NCI-H2196 treated with DMSO at 0.1 percent for 48 hours (cell line): ENCODE results near the gene TSPEAR.
A peak's percentile ranks its signal among the peaks of the same experiment; 100 is the strongest.

Experiments used
- DNase-seq: peaks from one replicate; lab custom pipeline; 2025; ENCODE audit not compliant: unreplicated experiment; lab: John Stamatoyannopoulos, UW

TSPEAR gene

DNA sequence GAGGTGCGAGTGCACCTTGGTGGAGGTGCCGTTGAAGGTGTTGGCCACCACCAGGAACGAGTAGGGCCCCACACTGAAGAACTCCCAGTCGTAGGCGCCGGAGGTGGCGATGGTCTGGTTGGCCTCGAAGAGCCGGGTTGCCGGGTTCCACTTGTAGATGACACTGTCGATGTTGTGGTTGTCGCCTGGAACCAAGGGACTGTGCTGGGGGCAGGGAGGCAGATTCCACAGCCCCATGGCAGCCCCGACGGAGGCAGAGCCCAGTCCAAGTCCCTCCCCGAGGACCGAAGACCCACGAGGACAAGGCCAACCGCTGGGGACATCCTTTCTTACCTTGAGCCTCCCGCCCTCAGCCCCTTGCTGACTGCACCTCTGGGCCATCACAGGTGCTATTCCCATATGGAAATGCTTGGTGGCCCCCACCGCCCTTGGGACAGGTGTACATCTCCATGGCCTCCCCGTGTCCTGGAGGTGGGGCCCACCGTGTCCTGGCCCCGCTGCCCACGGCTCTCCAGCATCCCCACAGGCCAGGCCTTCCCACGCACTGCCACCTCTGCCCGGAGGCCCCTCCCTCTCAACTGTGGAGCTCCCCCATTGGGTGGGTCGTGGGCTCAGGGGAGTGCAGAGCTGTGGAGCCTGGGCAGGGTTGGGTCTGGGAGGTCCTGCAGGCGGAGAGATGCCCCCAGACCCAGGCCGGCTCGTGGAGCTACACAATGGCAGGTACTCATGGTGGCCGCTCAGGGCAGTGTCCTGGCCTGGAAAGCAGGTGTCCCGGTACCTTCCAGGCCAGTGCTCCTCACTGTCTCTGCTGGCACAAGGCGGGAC is 189.2 kb downstream of the TSPEAR start:
- DNase-seq = no peak

GRCh38 chr21:44521301-44521927 is 190.0 kb downstream of the TSPEAR start:
- no peak for DNase-seq

DNA sequence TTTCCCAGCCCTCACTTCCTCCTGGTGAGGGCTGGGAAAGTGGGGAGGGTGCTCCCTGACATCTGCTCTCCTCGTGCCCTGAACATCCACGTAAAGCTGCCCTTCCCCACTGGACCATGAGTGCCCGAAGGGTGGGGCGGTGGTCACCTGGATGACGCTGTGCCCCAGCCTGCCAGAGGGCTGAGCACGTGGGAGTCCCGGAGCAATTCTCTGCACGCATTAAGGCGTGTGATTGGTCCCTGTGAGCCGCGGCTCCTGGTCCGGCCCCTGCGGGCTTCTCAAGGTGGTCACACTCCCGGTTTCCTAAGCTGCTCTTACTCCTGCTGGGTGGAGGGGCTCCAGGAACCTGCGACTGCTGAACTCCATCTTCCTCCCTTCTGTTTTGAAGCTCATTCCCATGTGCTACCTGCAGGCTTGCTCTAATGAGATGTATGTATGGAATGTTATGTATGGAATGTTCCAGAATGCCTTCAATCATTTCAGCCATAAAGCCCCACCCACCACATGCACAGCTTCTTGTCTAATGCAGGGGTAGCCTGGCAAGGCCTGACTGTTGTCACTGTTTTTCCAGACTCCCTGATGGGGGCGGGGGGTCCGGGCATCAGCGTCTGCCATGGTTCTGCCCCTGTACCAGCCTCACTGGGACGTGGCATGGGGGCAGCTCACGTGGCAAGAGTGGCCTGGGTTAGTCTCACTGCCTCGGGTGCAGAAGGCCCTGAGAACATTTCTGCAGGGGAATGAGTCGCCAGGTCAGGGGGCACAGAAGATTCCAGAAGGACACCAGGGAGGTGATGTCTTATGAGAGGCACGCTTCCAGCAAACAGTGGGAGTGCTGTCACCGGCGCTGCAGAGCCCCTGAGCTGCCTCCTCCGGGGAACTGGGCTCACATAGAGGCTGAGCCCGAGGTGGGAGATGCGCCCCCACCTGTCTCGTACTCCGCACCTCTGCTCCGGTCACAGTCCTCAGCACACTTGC is 190.8 kb downstream of the TSPEAR start:
- no peak for DNase-seq

DNA sequence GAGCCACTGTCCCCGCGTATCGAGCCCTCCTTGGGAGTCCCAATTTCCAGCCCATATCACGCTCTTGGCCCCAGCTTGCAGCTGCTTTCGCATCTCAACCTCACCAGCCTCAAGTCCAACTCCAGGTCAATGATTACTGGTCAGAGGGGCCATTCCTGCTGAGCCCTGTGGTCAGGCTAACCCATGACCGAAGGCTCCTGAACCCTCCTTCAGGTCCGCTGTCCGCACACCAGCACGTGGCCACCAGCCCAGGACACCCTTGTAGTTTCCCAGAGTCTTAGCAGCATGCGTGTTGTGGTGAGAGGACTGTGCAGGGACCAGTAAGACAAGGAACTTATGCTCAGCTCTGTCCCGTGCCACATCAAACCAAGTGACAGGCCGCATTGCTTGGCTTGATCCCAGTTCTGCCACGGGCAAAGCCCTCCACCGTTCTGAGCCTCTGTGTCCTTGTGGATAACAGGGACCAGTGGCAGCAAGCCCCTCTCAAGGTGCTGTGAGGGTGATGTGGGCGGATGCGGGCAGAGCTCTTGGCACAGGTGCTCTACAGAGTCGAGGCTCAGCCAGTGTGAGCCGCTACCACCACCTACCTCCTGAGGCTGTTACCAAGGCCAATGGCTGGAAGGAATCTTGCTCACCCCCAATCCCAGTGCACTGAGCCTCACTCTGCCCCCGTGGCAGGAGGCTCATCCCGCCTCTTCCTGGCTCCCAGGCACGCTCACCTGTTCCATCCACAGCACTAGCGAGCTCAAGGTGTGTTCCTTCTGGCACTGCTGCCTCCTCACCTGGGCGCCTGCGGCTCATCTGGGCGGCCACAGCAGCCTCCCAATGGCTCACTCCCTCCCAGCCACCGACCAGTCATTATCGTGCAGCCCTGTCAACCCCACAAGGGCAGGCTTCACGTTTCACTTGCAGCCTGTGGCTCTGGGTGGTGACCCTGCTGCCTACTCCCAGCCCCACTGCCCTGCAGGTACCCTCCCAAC is 191.7 kb downstream of the TSPEAR start:
- DNase-seq = no peak

DNA sequence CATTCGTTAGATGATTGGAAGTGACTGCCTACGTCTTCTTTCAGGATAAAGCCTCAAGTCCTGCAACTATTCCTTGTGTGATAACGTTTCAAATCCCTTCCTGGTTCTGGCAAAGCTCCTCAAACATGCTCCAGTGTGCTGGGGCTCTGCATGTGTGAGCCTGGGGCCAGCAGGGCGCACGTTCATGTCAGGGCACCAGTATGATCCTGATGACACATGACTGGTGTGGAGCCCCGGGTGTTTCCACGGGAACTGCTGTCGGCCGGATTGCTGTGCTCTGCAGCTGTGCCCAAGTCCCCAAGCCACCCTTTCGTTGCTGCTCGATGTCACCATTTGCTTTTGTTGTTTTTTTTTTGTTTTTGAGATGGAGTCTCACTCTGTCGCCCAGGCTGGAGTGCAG is 192.7 kb downstream of the TSPEAR start:
- no peak for DNase-seq

DNA sequence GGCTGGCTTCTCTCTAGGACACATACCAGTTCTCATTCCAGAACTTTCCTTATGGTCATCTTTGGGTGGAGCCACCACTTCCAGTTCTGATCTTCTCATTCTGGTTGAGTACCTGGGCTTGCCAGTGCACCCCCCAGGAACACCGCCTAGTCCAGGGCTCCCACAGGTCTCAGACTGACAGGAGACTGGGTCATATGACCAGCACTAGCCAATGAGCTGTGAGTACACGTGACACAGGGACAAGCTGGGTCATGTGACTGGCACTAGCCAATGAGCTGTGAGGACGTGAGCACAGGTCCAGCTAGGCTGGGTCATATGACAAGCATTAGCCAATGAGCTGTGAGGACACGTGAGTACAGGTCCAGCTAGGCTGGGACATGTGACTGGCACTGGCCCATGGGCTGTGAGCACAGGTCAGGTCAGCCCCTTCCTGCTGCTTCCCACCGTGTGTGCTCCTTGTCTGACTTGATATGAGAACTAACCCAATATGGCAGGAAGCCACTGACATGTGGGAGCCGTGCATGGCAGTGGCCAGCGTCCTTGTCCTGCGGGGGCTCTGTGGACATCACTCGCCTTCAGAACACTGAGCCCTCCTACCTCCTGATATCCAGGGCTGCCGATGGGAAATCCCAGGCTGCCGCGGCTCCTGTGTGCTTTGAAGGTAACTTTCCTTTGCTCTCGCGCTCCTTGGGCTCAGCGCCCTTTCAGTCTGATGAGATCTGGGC is 194.0 kb downstream of the TSPEAR start:
- no peak for DNase-seq

DNA sequence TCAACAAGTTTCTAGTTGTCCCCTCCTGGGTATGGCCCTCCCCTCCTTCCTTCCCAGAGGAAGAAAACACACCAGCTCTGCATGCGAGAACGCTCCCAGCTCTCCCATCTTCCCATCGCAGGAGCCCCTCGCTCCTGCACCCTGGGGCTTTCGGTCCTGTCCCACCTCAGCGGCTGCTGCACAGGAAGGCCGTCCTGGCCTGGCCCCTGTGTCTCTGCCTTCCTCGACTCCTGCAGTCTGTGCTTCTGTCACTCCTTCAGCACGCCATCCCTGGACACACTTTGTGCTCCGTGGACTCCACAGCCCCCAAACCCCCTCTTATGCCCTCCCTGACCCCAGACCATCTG is 194.6 kb downstream of the TSPEAR start:
- no peak for DNase-seq

DNA sequence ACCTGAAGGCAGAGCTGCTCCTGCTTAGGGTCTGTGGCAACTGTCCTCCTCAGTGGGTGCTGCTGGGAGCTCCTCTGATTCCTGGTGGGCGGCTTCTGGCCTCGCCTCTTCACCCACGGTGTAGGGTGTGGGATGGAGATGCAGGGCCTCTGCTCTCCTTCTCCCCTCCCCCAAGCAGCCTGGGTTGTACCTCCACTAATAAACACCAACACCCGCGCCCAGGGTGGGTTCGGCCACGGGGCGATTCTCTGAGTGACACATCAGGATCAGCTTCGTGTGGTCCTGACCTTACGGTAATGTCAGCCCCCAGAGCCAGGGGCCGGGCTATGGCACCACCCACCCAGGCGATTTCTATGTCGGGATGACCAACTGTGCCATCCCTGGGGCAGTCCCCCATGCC is 195.0 kb downstream of the TSPEAR start:
- no peak for DNase-seq

DNA sequence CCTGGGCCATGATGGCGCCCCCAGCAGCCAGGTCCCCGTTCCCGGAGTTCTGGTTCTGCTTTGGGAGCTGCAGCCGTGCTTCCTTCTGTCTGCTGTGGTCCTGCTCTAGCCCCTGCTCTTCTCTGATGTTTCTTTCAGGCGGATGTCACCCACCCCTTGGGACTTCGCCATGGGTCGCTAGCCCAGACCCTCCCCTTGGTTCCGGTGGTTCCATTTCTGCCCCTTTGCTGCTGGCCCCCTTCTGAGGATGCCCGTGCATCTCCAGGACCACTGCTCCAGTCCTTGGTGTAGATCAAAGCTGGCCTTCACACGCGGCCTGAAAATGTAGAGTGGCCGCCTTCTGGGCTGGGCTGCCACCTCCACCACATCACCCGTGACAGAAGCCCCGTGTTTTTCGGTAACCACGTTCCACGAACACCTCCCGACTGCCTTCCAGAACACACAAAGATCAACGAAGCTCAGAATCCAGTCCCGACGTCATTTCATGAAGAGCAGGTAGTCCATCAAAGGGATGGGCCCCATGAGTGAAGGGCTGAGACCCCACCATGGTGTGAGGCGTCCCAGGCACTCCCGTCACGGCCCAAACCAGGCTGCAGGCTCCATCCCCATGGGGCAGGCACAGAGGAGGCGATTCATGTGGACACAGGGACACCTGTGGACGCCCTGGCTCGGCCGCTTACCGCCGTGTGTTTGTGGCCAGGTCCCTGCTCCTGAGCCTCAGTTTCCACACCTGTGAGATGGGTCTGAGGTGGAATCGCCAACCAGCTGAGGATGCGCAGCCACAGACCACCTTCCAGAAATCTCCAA is 195.8 kb downstream of the TSPEAR start:
- DNase-seq = no peak

DNA sequence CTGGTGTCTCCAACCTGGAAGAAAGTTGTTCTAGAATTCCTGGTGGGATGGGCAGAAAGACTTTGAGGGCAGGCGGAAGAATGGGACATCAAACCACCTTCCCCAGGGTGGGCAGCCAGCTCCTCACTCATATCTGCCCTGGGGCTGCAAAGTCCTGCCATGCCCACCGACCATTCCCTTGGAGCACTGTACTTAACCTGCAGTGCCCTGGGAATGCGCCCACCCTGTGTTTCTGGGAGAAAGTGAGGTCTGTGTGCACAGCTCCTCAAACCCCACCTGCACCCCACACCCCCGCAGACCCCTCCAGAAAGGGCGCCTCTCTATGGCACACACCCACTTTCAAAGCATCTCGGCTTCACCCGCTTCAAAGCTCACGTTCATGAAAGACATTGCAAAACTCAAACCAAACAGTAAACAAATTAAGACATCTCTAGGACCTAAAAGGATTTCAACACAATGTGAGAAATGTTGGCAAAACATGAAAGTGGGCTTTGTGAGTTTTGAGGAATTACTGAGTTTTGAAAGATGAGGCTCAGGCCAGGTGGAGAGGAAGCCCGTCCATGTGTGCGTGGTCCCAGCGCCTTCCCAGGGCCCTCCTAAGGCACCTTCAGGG is 196.5 kb downstream of the TSPEAR start:
- no peak for DNase-seq

DNA sequence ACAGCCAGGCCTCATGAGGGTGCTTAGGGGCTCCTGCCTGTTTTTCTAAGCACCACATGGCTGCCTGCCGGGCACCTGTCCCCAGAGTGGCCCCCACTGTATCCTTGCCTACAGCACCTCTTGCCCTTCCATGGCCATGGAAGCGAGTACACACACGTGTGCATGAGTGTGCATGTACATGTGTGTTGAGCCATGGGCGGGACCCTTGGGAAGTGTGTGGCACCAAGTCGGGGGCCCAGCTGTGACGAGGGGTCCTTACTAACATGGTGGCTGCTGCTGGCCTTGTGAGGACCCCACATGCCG is 197.2 kb downstream of the TSPEAR start:
- DNase-seq = no peak

DNA sequence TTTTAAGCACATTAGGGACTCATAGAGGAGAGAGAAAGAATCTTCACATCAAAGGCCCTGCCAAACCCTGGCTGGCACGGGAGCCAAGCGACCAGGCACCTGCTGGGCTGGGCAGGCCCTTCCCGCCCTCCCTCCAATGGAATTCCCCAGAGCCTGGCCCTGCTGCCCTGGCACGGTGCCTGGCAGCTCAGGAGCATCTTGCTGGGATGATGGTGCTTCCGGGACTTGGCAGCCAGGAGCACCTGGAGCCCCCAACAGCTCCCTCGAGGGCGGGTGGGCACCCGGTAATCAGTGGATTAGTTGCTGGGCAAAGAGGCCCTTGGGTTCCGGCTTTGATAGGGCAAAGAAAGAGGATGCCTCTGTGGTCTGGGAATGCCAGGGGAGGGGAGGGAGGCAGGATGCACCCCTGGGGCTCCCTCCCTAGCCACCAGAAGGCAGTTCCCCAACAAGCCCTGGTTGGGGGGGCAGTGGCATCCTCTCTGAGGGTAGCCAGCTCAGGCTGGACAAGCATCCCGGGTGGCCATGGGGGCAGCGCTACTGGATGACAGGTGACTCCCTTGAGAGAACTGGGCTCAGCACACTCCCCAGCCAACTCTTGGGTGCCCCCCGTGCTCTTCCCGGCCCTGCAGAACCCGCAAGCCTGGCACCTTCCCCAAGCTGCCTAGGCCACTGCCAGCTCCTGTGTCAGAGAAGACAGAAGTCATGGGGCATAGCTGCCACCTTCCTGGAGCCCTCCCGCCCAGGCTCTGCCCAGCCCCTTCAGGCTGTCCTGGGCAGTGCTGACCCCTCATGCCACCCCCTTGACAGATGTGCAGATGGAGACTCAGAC is 197.8 kb downstream of the TSPEAR start:
- DNase-seq = peak; percentile 72

DNA sequence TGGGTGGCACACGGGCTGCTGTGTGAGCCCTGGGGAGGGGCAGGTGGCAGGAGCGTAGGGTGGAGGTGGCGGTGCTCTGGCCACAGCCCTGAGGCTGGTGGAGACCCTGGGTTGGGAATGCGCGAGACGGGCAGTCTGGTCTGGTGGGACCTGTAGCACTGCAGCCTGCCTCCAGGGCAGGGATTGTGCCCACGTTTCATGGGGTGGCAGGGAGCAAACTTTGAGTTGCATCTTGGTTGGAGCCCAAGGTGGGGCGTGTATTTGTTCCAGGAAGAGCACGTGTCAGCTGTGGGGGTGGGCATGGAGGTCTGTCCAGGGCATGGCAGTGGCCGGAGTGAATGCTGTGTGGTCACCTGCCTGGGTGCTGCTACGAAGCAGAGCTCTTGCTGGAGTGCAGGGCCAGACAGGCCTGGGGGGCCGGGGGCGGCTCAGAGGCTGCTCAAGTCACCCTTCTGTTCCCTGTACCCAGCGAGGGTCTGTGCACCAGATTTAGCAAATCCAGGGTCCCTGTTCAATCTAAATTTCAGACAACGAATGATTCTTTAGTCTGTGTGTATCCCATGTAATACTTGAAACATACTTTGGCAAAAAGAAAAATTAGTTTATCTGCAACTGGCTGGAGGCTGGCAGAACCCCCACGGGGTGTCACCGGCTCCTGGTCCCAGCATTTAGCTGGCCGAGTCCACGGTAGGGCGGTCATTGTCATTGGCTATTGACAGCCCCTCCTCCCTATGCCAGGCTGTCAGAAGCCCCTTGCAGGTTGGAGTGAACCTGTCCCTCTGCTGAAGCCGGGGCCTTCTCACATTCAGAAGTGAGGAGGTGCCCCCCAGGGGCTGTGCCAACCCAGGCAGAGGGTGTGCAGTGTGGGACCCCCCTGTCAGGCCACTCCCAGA is 198.6 kb downstream of the TSPEAR start:
- DNase-seq = no peak

DNA sequence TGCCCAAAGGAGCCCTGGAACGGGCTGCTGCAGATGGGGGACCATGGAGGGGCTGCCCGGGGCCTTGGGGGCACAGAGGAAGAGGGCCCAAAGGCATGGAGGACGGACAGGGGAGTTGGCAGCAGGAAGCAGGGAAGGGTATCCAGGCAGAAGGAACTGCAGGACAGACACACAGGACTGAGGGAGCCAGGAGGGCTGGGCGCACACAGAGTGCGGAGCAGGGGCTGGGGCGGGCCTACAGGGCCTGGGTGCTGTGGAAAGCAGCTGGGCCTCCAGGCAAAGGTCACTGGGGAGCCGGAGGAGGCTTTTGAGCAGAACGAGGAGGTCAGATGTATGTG is 199.5 kb downstream of the TSPEAR start:
- no peak for DNase-seq

- no peak for DNase-seq
Observed at GRCh38 chr21:44511219-44511937, 200.0 kb downstream of the TSPEAR start.

DNA sequence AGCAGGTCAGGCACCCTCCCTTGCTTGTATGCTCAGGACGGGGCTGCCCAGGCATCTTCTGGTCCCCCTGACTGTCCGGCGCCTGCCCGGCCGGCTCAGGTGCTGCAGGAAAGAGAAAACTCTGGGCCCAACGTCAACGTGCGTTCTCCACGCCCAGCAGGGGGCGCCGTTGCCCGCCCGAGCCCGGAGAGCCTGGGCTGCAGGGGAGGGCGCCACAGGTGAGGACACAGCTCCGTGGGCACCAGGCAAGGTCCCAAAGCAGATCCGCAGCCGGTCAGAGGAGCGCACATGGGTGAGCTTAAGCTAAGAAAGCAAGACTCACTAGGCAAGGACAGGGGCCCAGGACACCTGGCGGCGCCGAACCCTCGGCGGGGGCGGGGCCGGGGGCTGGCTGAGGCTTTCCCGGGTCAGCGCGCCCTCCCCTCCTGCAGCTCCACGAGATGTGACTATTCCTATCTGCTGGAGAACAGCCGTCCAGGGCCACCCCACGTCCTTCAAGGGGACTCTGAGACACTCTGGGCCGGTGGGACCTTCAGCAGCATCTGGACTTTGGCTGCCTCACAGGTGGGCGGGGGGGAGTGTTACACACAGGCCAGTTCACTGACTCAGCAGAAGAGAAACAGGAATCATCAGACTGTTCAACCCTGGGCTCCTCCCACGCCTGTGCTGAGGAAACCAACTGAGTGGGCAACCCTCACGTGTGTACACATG is 200.7 kb downstream of the TSPEAR start:
- DNase-seq = peak; percentile 55
